Left ventricle myocardium inferior (tissue), 1 donor: ENCODE data around the gene ENDOG. TPM values are rescaled to one million over a fixed set of nuclear protein-coding genes. Genes with fewer than 3 reads are reported as not detected.

Experiments
- DNase-seq: peaks from one replicate; pipeline ENCODE4 v3.0.0-alpha.2; 2020
- H3K27ac ChIP-seq: fragments of 200-600 bp; replicated peaks from 2 replicates; pipeline ENCODE4 v1.8.0; 2021
- H3K27me3 ChIP-seq: fragments of 200-600 bp; 2 replicates; pipeline ENCODE4 v1.8.0; 2021; ENCODE audit warnings: low read depth
- H3K36me3 ChIP-seq: fragments of 200-600 bp; 2 replicates; pipeline ENCODE4 v1.8.0; 2021
- H3K4me1 ChIP-seq: fragments of 200-600 bp; 2 replicates; pipeline ENCODE4 v1.8.0; 2021
- H3K4me3 ChIP-seq: fragments of 200-600 bp; 2 replicates; pipeline ENCODE4 v1.8.0; 2021; ENCODE audit warnings: mild to moderate bottlenecking, moderate library complexity
- H3K9me3 ChIP-seq: fragments of 200-600 bp; replicated peaks from 2 replicates; pipeline ENCODE4 v1.8.0; 2021
- intact Hi-C: fragments of 100-400 bp; cut with micrococcal nuclease; formaldehyde crosslinking; loops from one replicate; pipeline ENCODE4 v1.11.0; 2022
- total RNA-seq: library from RNA; stranded (reverse); fragmentation: NEBNext Ultra II Directional; extraction: Animal tissue kit (Norgen Biotek cat#: 25700); gene quantifications from one replicate; pipeline ENCODE4 v1.2.1, GENCODE V29; 2021
- TF ChIP-seq, protein P1 (sequence below): fragments of 200-600 bp; IDR thresholded peaks from 2 replicates; pipeline ENCODE4 v1.8.0; 2021; ENCODE audit warnings: antibody characterized with exemption, mild to moderate bottlenecking, borderline replicate concordance
- donor health status: DM: no; HTN: yes; CAD: no; lungs with severe emphysema.

The ENDOG gene
- total RNA-seq, 1 donor from 2014 or later: 75.3 TPM

DNA sequence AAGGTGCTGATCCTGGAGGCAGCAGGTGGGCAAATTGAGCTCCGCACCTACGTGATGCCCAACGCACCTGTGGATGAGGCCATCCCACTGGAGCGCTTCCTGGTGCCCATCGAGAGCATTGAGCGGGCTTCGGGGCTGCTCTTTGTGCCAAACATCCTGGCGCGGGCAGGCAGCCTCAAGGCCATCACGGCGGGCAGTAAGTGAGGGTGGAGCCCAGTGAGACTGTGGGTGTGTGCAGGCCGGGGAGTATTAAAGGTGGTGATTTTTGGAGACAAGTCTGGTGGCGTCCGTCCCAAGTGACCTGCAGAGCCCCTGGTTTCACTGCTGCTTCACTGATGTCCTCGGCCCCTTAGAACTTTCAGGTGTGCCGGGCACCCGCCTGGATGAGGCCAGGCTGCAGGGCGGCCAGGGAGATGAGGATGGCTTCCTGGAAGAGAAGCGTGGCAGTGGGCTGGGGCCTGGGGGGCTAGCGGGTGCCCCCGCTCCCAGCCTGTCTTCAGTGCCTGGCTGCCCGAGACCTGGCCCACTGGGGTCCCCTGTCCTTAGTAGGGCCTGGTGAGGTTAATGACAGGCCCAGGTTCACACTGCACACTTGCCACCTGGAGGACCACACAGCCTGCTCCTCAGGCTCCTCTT lies 4.2 kb downstream of the ENDOG start:
- TF ChIP-seq, protein P1, sequence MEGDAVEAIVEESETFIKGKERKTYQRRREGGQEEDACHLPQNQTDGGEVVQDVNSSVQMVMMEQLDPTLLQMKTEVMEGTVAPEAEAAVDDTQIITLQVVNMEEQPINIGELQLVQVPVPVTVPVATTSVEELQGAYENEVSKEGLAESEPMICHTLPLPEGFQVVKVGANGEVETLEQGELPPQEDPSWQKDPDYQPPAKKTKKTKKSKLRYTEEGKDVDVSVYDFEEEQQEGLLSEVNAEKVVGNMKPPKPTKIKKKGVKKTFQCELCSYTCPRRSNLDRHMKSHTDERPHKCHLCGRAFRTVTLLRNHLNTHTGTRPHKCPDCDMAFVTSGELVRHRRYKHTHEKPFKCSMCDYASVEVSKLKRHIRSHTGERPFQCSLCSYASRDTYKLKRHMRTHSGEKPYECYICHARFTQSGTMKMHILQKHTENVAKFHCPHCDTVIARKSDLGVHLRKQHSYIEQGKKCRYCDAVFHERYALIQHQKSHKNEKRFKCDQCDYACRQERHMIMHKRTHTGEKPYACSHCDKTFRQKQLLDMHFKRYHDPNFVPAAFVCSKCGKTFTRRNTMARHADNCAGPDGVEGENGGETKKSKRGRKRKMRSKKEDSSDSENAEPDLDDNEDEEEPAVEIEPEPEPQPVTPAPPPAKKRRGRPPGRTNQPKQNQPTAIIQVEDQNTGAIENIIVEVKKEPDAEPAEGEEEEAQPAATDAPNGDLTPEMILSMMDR: no peak
- Histone ChIP-seq H3K27me3 (no peaks in the 10 kb centered on the region), H3K27ac (no peak overlapping the region), H3K36me3 (peaks cover 66% of the 10 kb centered on the region), H3K4me1 (peaks cover 22% of the 10 kb centered on the region), H3K4me3 (no peak overlapping the region), H3K9me3 (no peaks in the 10 kb centered on the region)
- intact Hi-C loops: no loop called here
- no peak for DNase-seq

DNA sequence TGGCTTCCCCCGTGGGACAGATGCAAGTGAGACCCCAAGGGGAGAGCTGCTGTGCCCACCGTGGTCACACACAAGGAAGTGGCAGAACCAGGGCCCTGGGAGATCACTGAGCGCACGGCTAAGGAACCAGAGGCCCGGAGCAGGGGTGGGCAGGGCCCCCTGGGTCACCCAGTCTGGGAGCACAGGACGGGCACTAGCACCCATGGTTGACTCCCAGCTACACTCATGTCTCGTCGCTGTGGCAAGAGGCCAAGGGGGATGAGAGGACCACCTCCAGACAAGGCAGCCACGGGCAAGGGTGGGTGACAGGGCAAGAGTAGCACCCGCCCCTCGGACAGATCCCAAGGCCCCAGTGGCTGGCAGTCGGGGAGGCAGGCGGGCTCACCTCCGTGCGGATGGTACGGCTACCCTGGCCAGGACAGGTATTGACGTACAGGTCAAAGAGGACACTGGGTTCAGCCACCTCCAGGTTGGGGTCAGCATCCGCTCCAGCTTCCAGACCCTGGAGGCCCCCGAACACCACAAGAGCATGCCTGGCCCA lies 5.1 kb downstream of the ENDOG start:
- Histone ChIP-seq H3K9me3 (no peaks in the 10 kb centered on the region), H3K27me3 (no peaks in the 10 kb centered on the region), H3K36me3 (peaks cover 71% of the 10 kb centered on the region), H3K4me3 (no peak overlapping the region), H3K4me1 (peaks cover 26% of the 10 kb centered on the region), H3K27ac (no peak overlapping the region)
- no peak for DNase-seq
- TF ChIP-seq, protein P1: no peak
- intact Hi-C loops: no loop called here

DNA sequence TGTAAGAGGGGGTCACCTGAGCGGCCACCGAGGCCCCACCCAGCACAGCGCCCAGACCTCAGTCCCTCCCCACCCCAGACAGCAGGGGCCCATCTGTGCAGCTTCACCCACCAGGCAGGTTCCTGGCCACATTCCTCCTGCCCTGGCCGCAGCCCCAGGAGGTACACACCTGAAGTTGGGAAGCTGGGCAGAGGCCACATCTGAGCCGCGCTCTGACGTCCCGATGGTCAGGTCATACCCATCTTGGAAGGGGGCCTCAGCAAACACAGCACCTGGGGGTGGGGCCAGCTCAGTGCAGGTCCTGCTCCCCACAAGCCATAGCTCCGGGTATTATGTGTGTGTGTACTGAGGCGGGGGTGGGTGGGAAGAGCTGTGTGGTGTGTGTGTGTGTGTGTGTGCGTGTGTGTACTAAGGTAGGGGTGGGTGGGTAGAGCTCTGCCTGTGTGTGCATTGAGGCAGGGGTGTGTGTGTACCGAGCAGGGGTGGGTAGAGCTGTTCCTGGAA lies 5.7 kb downstream of the ENDOG start:
- intact Hi-C loops: no loop called here
- H3K27me3 ChIP-seq: no peaks in the 10 kb centered on the region
- no peak overlapping the region for H3K27ac ChIP-seq
- H3K9me3 ChIP-seq: no peaks in the 10 kb centered on the region
- TF ChIP-seq, protein P1: no peak
- peaks cover 71% of the 10 kb centered on the region for H3K36me3 ChIP-seq
- peaks cover 29% of the 10 kb centered on the region for H3K4me1 ChIP-seq
- H3K4me3 ChIP-seq: no peak overlapping the region
- no peak for DNase-seq

DNA sequence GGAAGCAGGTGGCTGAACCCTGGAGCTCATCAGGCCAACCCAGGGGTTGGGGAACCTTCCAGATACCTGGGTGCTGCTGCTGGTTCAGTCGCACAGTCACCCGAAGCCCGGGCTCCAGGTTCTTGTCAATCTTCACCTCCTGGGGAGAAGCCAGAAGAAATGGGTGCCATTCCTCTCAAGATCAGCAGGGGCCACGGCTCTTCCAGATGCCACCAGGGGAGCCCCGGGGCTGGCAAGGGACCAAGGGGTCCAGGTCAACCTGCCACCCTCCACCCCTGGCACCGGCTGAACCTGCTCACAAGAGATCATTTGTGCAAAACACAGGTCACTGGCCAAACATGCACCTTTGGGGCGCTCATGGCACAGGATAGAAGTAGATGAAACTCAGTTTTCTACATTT lies 6.6 kb downstream of the ENDOG start:
- peaks cover 71% of the 10 kb centered on the region for H3K36me3 ChIP-seq
- DNase-seq: no peak
- H3K4me3 ChIP-seq: no peak overlapping the region
- TF ChIP-seq, protein P1: no peak
- no peaks in the 10 kb centered on the region for H3K27me3 ChIP-seq
- H3K4me1 ChIP-seq: peaks cover 27% of the 10 kb centered on the region
- intact Hi-C loops: no loop called here
- H3K9me3 ChIP-seq: no peaks in the 10 kb centered on the region
- no peak overlapping the region for H3K27ac ChIP-seq

DNA sequence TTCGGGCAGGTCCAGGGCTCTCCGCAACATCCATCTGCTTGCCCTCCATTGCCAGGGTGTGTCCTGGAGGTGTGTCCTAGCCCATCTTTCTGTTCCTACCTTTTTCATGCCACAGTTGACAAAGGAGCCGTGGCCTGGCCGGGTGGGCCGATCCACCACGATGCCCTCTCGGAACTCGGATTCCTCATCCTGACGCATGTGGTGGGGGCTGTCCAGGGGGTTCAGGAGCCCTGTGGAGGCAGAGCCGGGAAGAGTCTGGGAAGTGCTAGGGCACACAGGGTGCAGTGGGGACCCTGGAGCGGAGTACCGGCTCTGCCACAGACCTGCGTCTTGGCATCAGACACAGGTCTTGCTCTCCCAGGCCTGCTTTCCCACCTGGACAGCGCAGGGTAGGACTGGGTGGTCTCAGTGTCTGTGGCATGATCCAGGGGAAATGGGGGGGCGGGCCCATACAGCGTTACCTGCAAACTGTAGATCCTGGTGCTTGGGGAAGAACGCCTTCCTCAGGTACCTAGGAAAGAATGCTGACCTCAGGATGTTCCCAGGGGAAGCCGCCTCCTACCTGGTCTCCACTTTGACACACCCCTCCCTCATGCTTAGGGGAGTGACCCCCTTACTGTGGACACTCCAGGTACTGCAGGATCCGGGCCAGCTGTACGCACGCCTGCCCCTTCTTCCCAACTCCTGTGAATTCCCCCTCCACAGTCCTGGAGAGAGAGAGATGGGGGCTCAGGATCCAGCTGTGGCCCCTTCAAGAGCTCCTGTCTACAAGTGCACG lies 7.8 kb downstream of the ENDOG start:
- intact Hi-C loops: no loop called here
- peaks cover 21% of the 10 kb centered on the region for H3K4me1 ChIP-seq
- no peak overlapping the region for H3K27ac ChIP-seq
- no peak overlapping the region for H3K4me3 ChIP-seq
- H3K27me3 ChIP-seq: no peaks in the 10 kb centered on the region
- TF ChIP-seq, protein P1: no peak
- no peak for DNase-seq
- no peaks in the 10 kb centered on the region for H3K9me3 ChIP-seq
- H3K36me3 ChIP-seq: peaks cover 67% of the 10 kb centered on the region
